H9 (cell line): ENCODE data around the gene ABCD3. TPM values are rescaled to one million over a fixed set of nuclear protein-coding genes. Genes with fewer than 3 reads are reported as not detected.

ENCODE experiments used
- DNase-seq: peaks from one replicate; pipeline ENCODE4 v3.0.0-alpha.2; 2017
- H2AFZ ChIP-seq: one replicate; pipeline ENCODE4 v1.6.1; 2013; ENCODE audit warnings: mild to moderate bottlenecking, low read length, control low read depth, moderate library complexity
- H2AK5ac ChIP-seq: 2 replicates; pipeline ENCODE4 v1.6.1; 2013; ENCODE audit warnings: low read length, control low read depth, mixed read lengths; ENCODE audit not compliant: insufficient read length
- H2BK120ac ChIP-seq: one replicate; pipeline ENCODE4 v1.6.1; 2013; ENCODE audit warnings: low read depth, mild to moderate bottlenecking, low read length, control low read depth, inconsistent platforms; ENCODE audit not compliant: poor library complexity, severe bottlenecking
- H2BK12ac ChIP-seq: 2 replicates; pipeline ENCODE4 v1.6.1; 2013; ENCODE audit warnings: low read length, control low read depth, mixed read lengths, low read depth; ENCODE audit not compliant: insufficient read length
- H2BK15ac ChIP-seq: 2 replicates; pipeline ENCODE4 v1.6.1; 2013; ENCODE audit warnings: low read depth, low read length, control low read depth
- H2BK20ac ChIP-seq: one replicate; pipeline ENCODE4 v1.6.1; 2013; ENCODE audit warnings: low read depth, mild to moderate bottlenecking, low read length, control low read depth, inconsistent platforms; ENCODE audit not compliant: poor library complexity, severe bottlenecking
- H2BK5ac ChIP-seq: 2 replicates; pipeline ENCODE4 v1.6.1; 2013; ENCODE audit warnings: low read length, control low read depth, mixed read lengths; ENCODE audit not compliant: insufficient read length
- H3K14ac ChIP-seq: 2 replicates; pipeline ENCODE4 v1.6.1; 2013; ENCODE audit warnings: low read length, control low read depth; ENCODE audit not compliant: insufficient read depth
- H3K18ac ChIP-seq: 2 replicates; pipeline ENCODE4 v1.6.1; 2013; ENCODE audit warnings: low read depth, mild to moderate bottlenecking, mixed read lengths, low read length, control low read depth; ENCODE audit not compliant: insufficient read length
- H3K23ac ChIP-seq: 2 replicates; pipeline ENCODE4 v1.6.1; 2013; ENCODE audit warnings: low read length, control low read depth, mixed read lengths, low read depth; ENCODE audit not compliant: insufficient read length
- H3K23me2 ChIP-seq: 2 replicates; pipeline ENCODE4 v1.6.1; 2013; ENCODE audit warnings: low read depth, mild to moderate bottlenecking, mixed read lengths, low read length, control low read depth; ENCODE audit not compliant: insufficient read length, poor library complexity, severe bottlenecking
- H3K27ac ChIP-seq: 2 replicates; pipeline ENCODE4 v1.5.1; 2013; ENCODE audit warnings: low read length, control low read depth, mixed read lengths, low read depth; ENCODE audit not compliant: insufficient read length
- H3K27me3 ChIP-seq: 2 replicates; pipeline ENCODE4 v1.6.1; 2013; ENCODE audit warnings: low read length, control low read depth, inconsistent platforms; ENCODE audit not compliant: insufficient read depth
- H3K4ac ChIP-seq: 2 replicates; pipeline ENCODE4 v1.6.1; 2013; ENCODE audit warnings: low read depth, mild to moderate bottlenecking, control low read depth, inconsistent platforms, low read length, moderate library complexity
- H3K4me1 ChIP-seq: 2 replicates; pipeline ENCODE4 v1.6.1; 2013; ENCODE audit warnings: low read length, control low read depth, inconsistent platforms; ENCODE audit not compliant: insufficient read depth
- H3K4me2 ChIP-seq: 2 replicates; pipeline ENCODE4 v1.6.1; 2013; ENCODE audit warnings: low read length, control low read depth, mixed read lengths; ENCODE audit not compliant: insufficient read length, insufficient read depth
- H3K56ac ChIP-seq: 2 replicates; pipeline ENCODE4 v1.6.1; 2013; ENCODE audit warnings: low read depth, mild to moderate bottlenecking, mixed read lengths, low read length, control low read depth; ENCODE audit not compliant: insufficient read length
- H3K79me1 ChIP-seq: 2 replicates; pipeline ENCODE4 v1.6.1; 2013; ENCODE audit warnings: low read depth, mild to moderate bottlenecking, moderate library complexity, low read length, control low read depth, inconsistent platforms; ENCODE audit not compliant: insufficient read depth, poor library complexity, severe bottlenecking
- H3K79me2 ChIP-seq: 2 replicates; pipeline ENCODE4 v1.6.1; 2013; ENCODE audit warnings: low read length, control low read depth, inconsistent platforms; ENCODE audit not compliant: insufficient read depth
- H3K9ac ChIP-seq: 2 replicates; pipeline ENCODE4 v1.6.1; 2013; ENCODE audit warnings: low read length, control low read depth, mixed read lengths; ENCODE audit not compliant: insufficient read length; ENCODE audit errors: extremely low read depth
- H3K9me3 ChIP-seq: one replicate; pipeline ENCODE4 v1.6.1; 2013; ENCODE audit warnings: low read depth, low read length, inconsistent platforms; ENCODE audit not compliant: control insufficient read depth
- H3T11ph ChIP-seq: one replicate; pipeline ENCODE4 v1.6.1; 2013; ENCODE audit warnings: mild to moderate bottlenecking, low read length, control low read depth, inconsistent platforms
- H4K20me1 ChIP-seq: one replicate; pipeline ENCODE4 v1.6.1; 2013; ENCODE audit not compliant: control insufficient read depth, insufficient read length, insufficient read depth
- H4K5ac ChIP-seq: 2 replicates; pipeline ENCODE4 v1.6.1; 2013; ENCODE audit warnings: low read depth, mild to moderate bottlenecking, mixed read lengths, low read length, control low read depth; ENCODE audit not compliant: insufficient read length
- H4K8ac ChIP-seq: replicated peaks from 2 replicates; pipeline ENCODE4 v1.6.1; 2013; ENCODE audit warnings: low read length, control low read depth, mixed read lengths, low read depth; ENCODE audit not compliant: insufficient read length
- H4K91ac ChIP-seq: 2 replicates; pipeline ENCODE4 v1.6.1; 2013; ENCODE audit warnings: low read depth, mild to moderate bottlenecking, moderate library complexity, mixed read lengths, low read length, control low read depth; ENCODE audit not compliant: insufficient read length
- H3K27ac Mint-ChIP-seq, 3 experiments: 2 replicates in 2 of 3; 3 replicates in 1 of 3; pipeline ENCODE4 v1.8.0; 2020 to 2021; ENCODE audit warnings: mixed read lengths in 3 of 3, mild to moderate bottlenecking in 1 of 3, moderate library complexity in 1 of 3
- H3K27me3 Mint-ChIP-seq: 2 replicates; pipeline ENCODE4 v1.8.0; 2021; ENCODE audit warnings: low read depth, mild to moderate bottlenecking, moderate library complexity, mixed read lengths
- H3K36me3 Mint-ChIP-seq, 3 experiments: 2 replicates in 2 of 3; 3 replicates in 1 of 3; pipeline ENCODE4 v1.8.0; 2020 to 2021; ENCODE audit warnings: low read depth in 3 of 3, mixed read lengths in 3 of 3; ENCODE audit not compliant: insufficient read depth in 1 of 3
- H3K4me1 Mint-ChIP-seq, 2 experiments: 2 replicates each; pipeline ENCODE4 v1.8.0; 2020; ENCODE audit warnings: mixed read lengths in 2 of 2
- H3K4me3 Mint-ChIP-seq, 2 experiments: 2 replicates in 1 of 2; 3 replicates in 1 of 2; pipeline ENCODE4 v1.8.0; 2020 to 2021; ENCODE audit warnings: mild to moderate bottlenecking in 2 of 2, mixed read lengths in 2 of 2, moderate library complexity in 1 of 2
- H3K9me3 Mint-ChIP-seq, 2 experiments: 2 replicates in 1 of 2; 3 replicates in 1 of 2; pipeline ENCODE4 v1.8.0; 2020; ENCODE audit warnings: mild to moderate bottlenecking in 2 of 2, mixed read lengths in 2 of 2, moderate library complexity in 1 of 2
- total RNA-seq: library from RNA; stranded (reverse); gene quantifications from 2 replicates; pipeline ENCODE4 v1.2.1, GENCODE V29; 2021
- TF ChIP-seq, protein P1 (sequence below): fragments of 200-600 bp; sonication (generic); conservative IDR thresholded peaks from 3 replicates; pipeline ENCODE4 v1.8.0; 2021; ENCODE audit warnings: antibody characterized with exemption, mild to moderate bottlenecking

ABCD3 gene
- total RNA-seq, 1 experiment from 2014 or later = 32.0 TPM

DNA sequence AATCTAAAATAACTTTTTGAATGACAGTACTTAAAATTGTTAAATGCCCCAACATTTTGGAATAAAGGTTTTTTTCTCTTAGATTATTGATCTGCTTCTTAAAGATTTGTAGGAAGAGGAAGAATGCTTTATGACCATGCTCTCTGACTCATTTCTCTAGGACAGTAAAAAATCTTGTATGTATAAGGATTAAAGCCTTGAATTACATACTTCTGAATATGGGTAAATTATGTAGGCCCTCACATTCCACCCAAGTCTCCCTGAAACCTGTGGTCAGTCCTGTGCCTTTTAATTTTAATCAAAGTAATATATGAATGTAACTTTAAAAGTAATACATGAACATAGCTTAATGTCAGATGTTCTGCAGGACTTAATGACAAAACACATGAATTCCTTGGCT, 50.5 kb downstream of the ABCD3 start:
- H2BK12ac ChIP-seq = no peak overlapping the region
- no peak overlapping the region for H2BK20ac ChIP-seq
- H2BK15ac ChIP-seq = no peak overlapping the region
- Mint-ChIP-seq H3K4me3 (no peak overlapping the region), H3K9me3 (peaks cover 3 to 7% of the 10 kb centered on the region in 2 experiments; a peak in 2 of 5 replicates), H3K36me3 (peaks cover 13 to 24% (median 22%) of the 10 kb centered on the region in 3 experiments), H3K27me3 (no peaks in the 10 kb centered on the region), H3K27ac (no peak overlapping the region), H3K4me1 (0 out of 4 replicates have a peak, but pooled peaks cover 0 to 2% of the 10 kb centered on the region in 2 experiments)
- H3K56ac ChIP-seq = no peak overlapping the region
- H3K18ac ChIP-seq = no peak overlapping the region
- no peaks in the 10 kb centered on the region for H3K27me3 ChIP-seq
- H3K4ac ChIP-seq = no peak overlapping the region
- no peak overlapping the region for H2BK5ac ChIP-seq
- no peak overlapping the region for H3K9ac ChIP-seq
- no peak overlapping the region for H3K27ac ChIP-seq
- H3K79me1 ChIP-seq = no peaks in the 10 kb centered on the region
- H3K4me1 ChIP-seq = no peaks in the 10 kb centered on the region
- H3K79me2 ChIP-seq = no peaks in the 10 kb centered on the region
- H3K23ac ChIP-seq = no peak overlapping the region
- H2BK120ac ChIP-seq = no peak overlapping the region
- no peak overlapping the region for H3K4me2 ChIP-seq
- no peak overlapping the region for H4K91ac ChIP-seq
- TF ChIP-seq, protein P1, sequence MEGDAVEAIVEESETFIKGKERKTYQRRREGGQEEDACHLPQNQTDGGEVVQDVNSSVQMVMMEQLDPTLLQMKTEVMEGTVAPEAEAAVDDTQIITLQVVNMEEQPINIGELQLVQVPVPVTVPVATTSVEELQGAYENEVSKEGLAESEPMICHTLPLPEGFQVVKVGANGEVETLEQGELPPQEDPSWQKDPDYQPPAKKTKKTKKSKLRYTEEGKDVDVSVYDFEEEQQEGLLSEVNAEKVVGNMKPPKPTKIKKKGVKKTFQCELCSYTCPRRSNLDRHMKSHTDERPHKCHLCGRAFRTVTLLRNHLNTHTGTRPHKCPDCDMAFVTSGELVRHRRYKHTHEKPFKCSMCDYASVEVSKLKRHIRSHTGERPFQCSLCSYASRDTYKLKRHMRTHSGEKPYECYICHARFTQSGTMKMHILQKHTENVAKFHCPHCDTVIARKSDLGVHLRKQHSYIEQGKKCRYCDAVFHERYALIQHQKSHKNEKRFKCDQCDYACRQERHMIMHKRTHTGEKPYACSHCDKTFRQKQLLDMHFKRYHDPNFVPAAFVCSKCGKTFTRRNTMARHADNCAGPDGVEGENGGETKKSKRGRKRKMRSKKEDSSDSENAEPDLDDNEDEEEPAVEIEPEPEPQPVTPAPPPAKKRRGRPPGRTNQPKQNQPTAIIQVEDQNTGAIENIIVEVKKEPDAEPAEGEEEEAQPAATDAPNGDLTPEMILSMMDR = no peak
- H2AK5ac ChIP-seq = no peak overlapping the region
- no peaks in the 10 kb centered on the region for H3K9me3 ChIP-seq
- no peak for DNase-seq
- no peaks in the 10 kb centered on the region for H3K23me2 ChIP-seq
- H4K5ac ChIP-seq = no peak overlapping the region
- H3T11ph ChIP-seq = no peak overlapping the region
- H4K20me1 ChIP-seq = no peaks in the 10 kb centered on the region
- no peak overlapping the region for H4K8ac ChIP-seq
- no peak overlapping the region for H3K14ac ChIP-seq
- H2AFZ ChIP-seq = no peak overlapping the region
